ENCODE measurements around the gene PPP1R11. TPM values are rescaled to one million over a fixed set of nuclear protein-coding genes. Genes with fewer than 3 reads are reported as not detected.

PPP1R11 gene
- total and polyA plus RNA-seq, 12 donors, result 30.6 to 75.4 (median 46.8) TPM

DNA sequence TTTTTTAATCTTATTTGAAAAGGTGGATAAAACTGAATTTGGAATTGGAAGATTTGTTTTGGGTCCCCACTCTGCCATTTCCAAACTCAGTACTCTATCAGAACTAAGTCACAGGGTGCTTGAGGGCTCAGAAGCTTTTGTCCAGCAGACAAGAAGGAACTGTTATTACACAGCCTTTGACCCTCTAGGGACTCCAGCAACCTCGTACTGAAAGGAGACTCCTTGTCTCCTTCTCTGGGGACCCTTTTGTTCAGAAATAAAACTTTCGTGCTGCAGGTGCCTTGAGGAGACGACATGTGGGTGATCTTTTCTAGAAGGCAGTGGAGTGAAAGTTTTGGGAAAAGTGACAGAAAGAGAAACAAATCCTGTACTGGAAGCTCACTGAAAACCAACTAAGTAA is 13.3 kb upstream of the PPP1R11 start:
- no peak overlapping the region for H3K27ac ChIP-seq
- no peak for TF ChIP-seq CTCF (IDR thresholded peaks at IDR 0.05)
- no peaks in the 10 kb centered on the region for H3K9me3 ChIP-seq
- H3K36me3 ChIP-seq, result peaks cover 0 to 55% (median 15%) of the 10 kb centered on the region in 9 donors
- H3K4me3 ChIP-seq, result no peak overlapping the region
- ATAC-seq (no peak), DNase-seq (no peak)
- intact Hi-C loops (cut with DNase I), result no loop called here
- H3K27me3 ChIP-seq, result no peaks in the 10 kb centered on the region
- H3K4me1 ChIP-seq, result peaks cover 0 to 6% (median 0%) of the 10 kb centered on the region in 9 donors
- WGBS, 2 donors, result 78 to 86% methylated on average over 3 of the region's 3 CpGs

GRCh38 chr6:30055513-30055912 is 11.5 kb upstream of the PPP1R11 start:
- ATAC-seq, result no peak
- TF ChIP-seq CTCF (IDR thresholded peaks at IDR 0.05), result no peak
- no peak overlapping the region for H3K4me3 ChIP-seq
- no peaks in the 10 kb centered on the region for H3K27me3 ChIP-seq
- H3K4me1 ChIP-seq, result peaks cover 4 to 21% (median 11%) of the 10 kb centered on the region in 9 donors
- no peak for DNase-seq
- intact Hi-C loops (cut with DNase I), result no loop called here
- no peak overlapping the region for H3K27ac ChIP-seq
- 68 to 72% methylated on average over 1 of the region's 1 CpG for WGBS, 2 donors
- H3K9me3 ChIP-seq, result no peaks in the 10 kb centered on the region
- peaks cover 0 to 55% (median 15%) of the 10 kb centered on the region in 9 donors for H3K36me3 ChIP-seq

- Histone ChIP-seq H3K36me3 (peaks cover 0 to 57% (median 13%) of the 10 kb centered on the region in 9 donors), H3K9me3 (no peaks in the 10 kb centered on the region), H3K27me3 (no peaks in the 10 kb centered on the region), H3K4me3 (peak overlapping the region; percentile 66 to 94 (median 82)), H3K27ac (peak overlapping the region; percentile 43 to 95 (median 92)), H3K4me1 (peaks cover 4 to 41% (median 31%) of the 10 kb centered on the region in 9 donors)
- WGBS, 2 donors, result 0 to 1% methylated on average over 24 of the region's 24 CpGs
- peak; percentile 3 to 45 (median 32) for ATAC-seq
- TF ChIP-seq CTCF (IDR thresholded peaks at IDR 0.05), result no peak
- intact Hi-C loops (cut with DNase I), result loop anchor here in 1 of 10 donors (2.0 kb wide), 1 partner anchor 84 kb away; no protein-coding TSS in a partner anchor
- peak in 1 of 2 donors; percentile 20 for DNase-seq
These were observed 6.3 kb upstream of the PPP1R11 start for GRCh38 chr6:30060606-30061091.

DNA sequence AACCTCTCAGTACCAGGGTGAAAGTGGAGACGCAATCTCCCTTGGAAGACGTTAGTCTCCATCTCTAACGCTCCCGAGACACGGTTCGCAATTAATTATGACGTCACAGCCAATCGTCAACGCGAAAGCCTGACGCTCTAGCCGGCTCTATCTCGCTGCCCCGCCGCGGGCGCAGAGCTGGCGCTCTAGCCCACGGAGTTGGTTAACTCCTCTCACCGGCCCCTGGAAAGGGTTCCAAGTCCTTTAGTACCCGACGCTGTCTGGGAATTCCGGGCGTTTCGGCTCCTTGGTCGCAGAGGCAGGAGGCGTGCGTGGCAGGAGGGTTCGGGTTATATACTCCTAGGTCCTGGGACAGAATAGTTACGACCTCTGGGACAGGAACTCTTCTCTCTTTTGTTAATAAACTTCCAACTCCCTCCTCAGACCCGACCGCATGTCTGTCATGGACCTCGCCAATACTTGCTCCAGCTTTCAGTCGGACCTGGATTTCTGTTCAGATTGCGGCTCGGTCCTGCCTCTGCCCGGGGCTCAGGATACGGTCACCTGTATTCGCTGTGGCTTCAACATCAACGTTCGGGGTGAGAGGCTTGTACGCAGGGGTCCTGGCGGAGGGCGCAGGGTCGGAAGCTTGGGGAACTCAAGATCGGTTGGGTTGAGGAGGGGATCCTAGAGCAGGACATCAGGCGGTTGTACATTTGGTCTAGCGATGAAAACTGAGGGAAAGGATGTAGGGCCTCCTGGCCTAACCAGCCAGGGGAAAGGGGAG is 5.7 kb upstream of the PPP1R11 start, which contains the start of gene POLR1H:
TSS of gene POLR1H (plus strand) at position 174 of the 766 bp plus-strand sequence. CDS start at position 434, 260 bp downstream.
- Histone ChIP-seq H3K4me1 (peaks cover 8 to 47% (median 37%) of the 10 kb centered on the region in 9 donors), H3K4me3 (peak within 1 kb of the TSS; percentile 66 to 94 (median 82)), H3K36me3 (peaks cover 0 to 51% (median 7%) of the 10 kb centered on the region in 9 donors), H3K9me3 (no peaks in the 10 kb centered on the region), H3K27me3 (no peaks in the 10 kb centered on the region), H3K27ac (peak within 1 kb of the TSS; percentile 43 to 95 (median 92))
- peak; percentile 97 to 99 (median 99) for ATAC-seq
- intact Hi-C loops (cut with DNase I), result loop anchor here in 1 of 10 donors (2.0 kb wide), 1 partner anchor 84 kb away; no protein-coding TSS in a partner anchor
- DNase-seq, result peak; percentile 89 to 95
- peak in 2 of 9 donors; percentile 4 to 29 for TF ChIP-seq CTCF (IDR thresholded peaks at IDR 0.05)
- WGBS, 2 donors, result 0% methylated on average over 48 of the region's 48 CpGs
